K562 (cell line): ENCODE data around the gene LOXL3. TPM values are rescaled to one million over a fixed set of nuclear protein-coding genes. Genes with fewer than 3 reads are reported as not detected.

Experiments used
- ATAC-seq: fragments of 200-7000 bp; cut with Tn5 transposase; 3 replicates; pipeline ENCODE4 v1.9.1; 2020; ENCODE audit warnings: moderate library complexity
- BruUV-seq: library from RNA; stranded (reverse); fragments of 400-500 nt; replicated peaks from 2 replicates; lab custom pipeline; 2021; lab: Mats Ljungman, UMichigan
- CTCF ChIA-PET: fragments of 300-600 bp; formaldehyde crosslinking; extraction: SDS; loops from one replicate; lab custom pipeline; 2021; ENCODE audit warnings: low intra/inter-chr PET ratio; lab: Yijun Ruan, JAX
- POLR2A ChIA-PET: fragments of 300-600, 350-650 bp; sonication (Branson Sonifier 250); formaldehyde crosslinking; extraction: SDS; loops from one replicate; lab custom pipeline; 2021; ENCODE audit warnings: antibody characterized with exemption, inconsistent platforms; lab: Yijun Ruan, JAX
- DNase-seq, 4 experiments: peaks; one replicate each; pipeline versions ENCODE4 v3.0.0 to v3.0.0-alpha.2; 2011 to 2018; ENCODE audit warnings: low spot score in 3 of 4, mixed read lengths in 3 of 4; ENCODE audit errors: extremely low read depth in 1 of 4
- FAIRE-seq: peaks from 2 replicates; lab custom pipeline; 2011; peaks lifted over from hg19 to GRCh38; lab: Jason Lieb, UNC
- H2AFZ ChIP-seq: 2 replicates; pipeline ENCODE4 v1.6.0; 2011; ENCODE audit warnings: low read depth, low read length, control low read depth, inconsistent platforms
- H3K27ac ChIP-seq: fragments of 200-600 bp; 3 replicates; pipeline ENCODE4 v1.8.0; 2011; ENCODE audit warnings: low read depth, mild to moderate bottlenecking, control low read depth, inconsistent platforms, low read length, moderate library complexity, mixed read lengths; ENCODE audit errors: extremely low read depth
- H3K27me3 ChIP-seq, 2 experiments: fragments of 300-600 bp in 1 of 2; 2 replicates in 1 of 2; 3 replicates in 1 of 2; pipeline versions ENCODE4 v1.6.0 to v1.8.0; 2011; ENCODE audit warnings: inconsistent platforms in 2 of 2, low read length in 2 of 2, mild to moderate bottlenecking in 1 of 2, mixed read lengths in 1 of 2, moderate library complexity in 1 of 2; ENCODE audit not compliant: control insufficient read depth in 2 of 2, insufficient read depth in 2 of 2
- H3K36me3 ChIP-seq: fragments of 300-600 bp; 3 replicates; pipeline ENCODE4 v1.8.0; 2011; ENCODE audit warnings: mild to moderate bottlenecking, low read length, inconsistent platforms; ENCODE audit not compliant: control insufficient read depth, insufficient read depth
- H3K4me1 ChIP-seq, 2 experiments: fragments of 200-600 bp in 1 of 2; replicated peaks in 1 of 2; 2 replicates in 1 of 2; 3 replicates in 1 of 2; pipeline versions ENCODE4 v1.5.1 to v1.8.0; 2011; ENCODE audit warnings: inconsistent platforms in 2 of 2, low read length in 2 of 2, mild to moderate bottlenecking in 1 of 2, mixed read lengths in 1 of 2, moderate library complexity in 1 of 2; ENCODE audit not compliant: control insufficient read depth in 2 of 2, insufficient read depth in 2 of 2
- H3K4me2 ChIP-seq: 2 replicates; pipeline ENCODE4 v1.6.1; 2011; ENCODE audit warnings: low read length, control low read depth, inconsistent platforms, mixed read lengths; ENCODE audit not compliant: insufficient read depth
- H3K4me3 ChIP-seq: fragments of 200-600 bp; sonication (generic), shearing (Covaris generic); 2 replicates; pipeline ENCODE4 v1.5.1; 2016; ENCODE audit warnings: control low read depth, inconsistent platforms
- H3K79me2 ChIP-seq: fragments of 200-600 bp; 3 replicates; pipeline ENCODE4 v1.8.0; 2011; ENCODE audit warnings: low read length, inconsistent platforms; ENCODE audit not compliant: control insufficient read depth, insufficient read depth
- H3K9ac ChIP-seq, 2 experiments: 2 replicates each; pipeline versions ENCODE4 v1.6.0 to v1.6.1; 2011; ENCODE audit warnings: low read depth in 2 of 2, low read length in 2 of 2, control low read depth in 1 of 2, inconsistent platforms in 1 of 2, mild to moderate bottlenecking in 1 of 2, mixed read lengths in 1 of 2; ENCODE audit not compliant: insufficient read depth in 1 of 2
- H3K9me1 ChIP-seq: one replicate; pipeline ENCODE4 v1.6.0; 2011; ENCODE audit warnings: inconsistent platforms, mild to moderate bottlenecking, low read length, moderate library complexity; ENCODE audit not compliant: control insufficient read depth, insufficient read depth
- H3K9me3 ChIP-seq: replicated peaks from 2 replicates; pipeline ENCODE4 v1.5.1; 2011; ENCODE audit warnings: low read depth, low read length, inconsistent platforms; ENCODE audit not compliant: control insufficient read depth, insufficient read depth
- H4K20me1 ChIP-seq: replicated peaks from 2 replicates; pipeline ENCODE4 v1.6.1; 2011; ENCODE audit warnings: low read length, inconsistent platforms, mixed read lengths; ENCODE audit not compliant: control insufficient read depth, insufficient read depth
- FOSL1 ChIP-seq: fragments of 200-800 bp; sonication (Bioruptor generic); conservative IDR thresholded peaks from 2 replicates; pipeline ENCODE4 v1.6.1; 2016; ENCODE audit warnings: missing genetic modification characterization, missing compliant biosample characterization
- FOXK2 ChIP-seq, 2 experiments: fragments of 450-650 bp; IDR thresholded peaks in 1 of 2; conservative IDR thresholded peaks in 1 of 2; 2 replicates each; pipeline ENCODE4 v1.6.1; 2016; ENCODE audit warnings: low read depth in 2 of 2, mild to moderate bottlenecking in 1 of 2
- IFI16 ChIP-seq: fragments of 250-450 bp; sonication (Bioruptor Pico); IDR thresholded peaks from 2 replicates; pipeline ENCODE4 v2.1.2; 2022; ENCODE audit warnings: mild to moderate bottlenecking, inconsistent platforms
- PTTG1 ChIP-seq: fragments of 450-650 bp; IDR thresholded peaks from 2 replicates; pipeline ENCODE4 v1.6.1; 2016; ENCODE audit warnings: low read depth, mild to moderate bottlenecking, missing genetic modification characterization, missing compliant biosample characterization
- SRF ChIP-seq, 2 experiments: fragments of 250-450, 450-650 bp in 1 of 2; sonication (Bioruptor Pico) in 1 of 2; sonication (generic) in 1 of 2; formaldehyde crosslinking; IDR thresholded peaks; 2 replicates each; pipeline versions ENCODE4 v1.5.0 to v1.5.1; 2020 to 2022; ENCODE audit warnings: mild to moderate bottlenecking in 1 of 2, missing genetic modification reagents in 1 of 2
- STAT5A ChIP-seq: IDR thresholded peaks from 2 replicates; pipeline ENCODE4 v1.6.1; 2012; ENCODE audit warnings: low read length, inconsistent platforms, borderline replicate concordance
- TEAD2 ChIP-seq: fragments of 450-650 bp; IDR thresholded peaks from 2 replicates; pipeline ENCODE4 v1.6.1; 2016; ENCODE audit warnings: missing genetic modification characterization, control low read depth, missing compliant biosample characterization
- YBX1 ChIP-seq: fragments of 450-650 bp; IDR thresholded peaks from 2 replicates; pipeline ENCODE4 v1.7.1; 2016; ENCODE audit warnings: mild to moderate bottlenecking
- ZFX ChIP-seq: sonication (generic); formaldehyde crosslinking; IDR thresholded peaks from 2 replicates; pipeline ENCODE4 v1.8.0; 2022; ENCODE audit warnings: mild to moderate bottlenecking, missing genetic modification reagents, moderate library complexity
- ZNF124 ChIP-seq: sonication (generic); formaldehyde crosslinking; IDR thresholded peaks from 2 replicates; pipeline ENCODE4 v1.8.1; 2022; ENCODE audit warnings: missing genetic modification reagents
- ZNF263 ChIP-seq: sonication (generic); formaldehyde crosslinking; IDR thresholded peaks from 2 replicates; pipeline ENCODE4 v1.8.0; 2022; ENCODE audit warnings: mild to moderate bottlenecking, missing genetic modification reagents, borderline replicate concordance
- ZNF280B ChIP-seq: fragments of 250-450 bp; sonication (Bioruptor Pico); IDR thresholded peaks from 2 replicates; pipeline ENCODE4 v1.5.1; 2021; ENCODE audit warnings: mild to moderate bottlenecking
- ZNF561 ChIP-seq: fragments of 450-650 bp; formaldehyde crosslinking; conservative IDR thresholded peaks from 2 replicates; pipeline ENCODE4 v1.4.0; 2020; ENCODE audit warnings: mild to moderate bottlenecking, moderate library complexity
- ZNF699 ChIP-seq: fragments of 250-450 bp; sonication (Bioruptor Pico); IDR thresholded peaks from 2 replicates; pipeline ENCODE4 v1.8.0; 2021; ENCODE audit warnings: mild to moderate bottlenecking, moderate library complexity; ENCODE audit not compliant: insufficient replicate concordance
- whole genome bisulfite sequencing: fragments of 100-300 bp; shearing (Covaris generic); methylation state at CpG from one replicate; pipeline ENCODE4 v1.1.6; 2016; ENCODE audit warnings: low coverage, mixed read lengths; ENCODE audit not compliant: insufficient coverage; ENCODE audit errors: missing lambda C conversion rate; 5-methylcytosine and 5-hydroxymethylcytosine counted together
- in situ Hi-C: fragments of 300-500 bp; cut with MboI; formaldehyde crosslinking; loops from 4 replicates; pipeline ENCODE4 v1.15.0; 2018; ENCODE audit warnings: inconsistent platforms, mixed read lengths
- intact Hi-C: fragments of 100-400 bp; cut with micrococcal nuclease; formaldehyde crosslinking; loops from 2 replicates; pipeline ENCODE4 v1.14.2; 2022
- polyA plus RNA-seq, 8 experiments: library from polyadenylated mRNA; depleted of rRNA in 4 of 8; stranded (reverse) in 5 of 8; unstranded in 3 of 8; fragments of >200 nt; fragmentation: Nextera tagmentation in 2 of 8; fragmentation: Illumina TruSeq in 1 of 8; extraction: Ambion mirVana in 2 of 8; extraction: Trizol in 1 of 8; gene quantifications; 2 replicates each; pipeline versions ENCODE4 v1.2.1 to v1.2.3, GENCODE V29; 2011 to 2014; ENCODE audit warnings: inconsistent platforms in 1 of 8, missing spikeins in 1 of 8
- total RNA-seq, 7 experiments: library from RNA; depleted of rRNA in 6 of 7; stranded (reverse); fragments of >200 nt in 6 of 7; fragmentation: Illumina TruSeq in 2 of 7; extraction: Trizol in 2 of 7; gene quantifications; 2 replicates each; pipeline versions ENCODE4 v1.2.1 to v1.2.3, GENCODE V29; 2011 to 2021; ENCODE audit warnings: low replicate concordance in 1 of 7

Gene LOXL3
- total and polyA plus RNA-seq, 9 of the 15 experiments (the other 6 are each of a cell fraction or from before 2014, with no cell fraction given): 0.22 to 0.99 (median 0.31) TPM

GRCh38 chr2:74486141-74486540 is 67.6 kb downstream of the LOXL3 start:
- Histone ChIP-seq H3K9ac (no peak overlapping the region), H3K27ac (no peak overlapping the region), H4K20me1 (no peaks in the 10 kb centered on the region; the same call in 1 of the 2 replicates), H3K9me1 (no peaks in the 10 kb centered on the region), H3K27me3 (no peaks in the 10 kb centered on the region), H3K4me2 (no peak overlapping the region), H2AFZ (no peak overlapping the region), H3K9me3 (no peaks in the 10 kb centered on the region), H3K79me2 (peaks cover 25% of the 10 kb centered on the region), H3K4me1 (peaks cover 8 to 23% of the 10 kb centered on the region in 2 experiments; a peak in 4 of 5 replicates), H3K36me3 (peaks cover 31% of the 10 kb centered on the region; the same call in 2 of the 3 replicates), H3K4me3 (no peak overlapping the region)
- ChIA-PET POLR2A (no interaction called here), CTCF (no interaction called here)
- TF ChIP-seq ZNF280B: no peak
- no peak for TF ChIP-seq FOSL1 (tag)
- TF ChIP-seq ZNF561 (CRISPR knock-in tag): no peak
- no peak for TF ChIP-seq STAT5A
- no peak for TF ChIP-seq ZNF124 (CRISPR knock-in tag)
- no peak for TF ChIP-seq ZFX (CRISPR knock-in tag)
- no peak for TF ChIP-seq ZNF263 (CRISPR knock-in tag)
- no peak for TF ChIP-seq PTTG1 (tag)
- TF ChIP-seq FOXK2 (conservative IDR thresholded peaks at IDR 0.05 in 1 of 2, IDR thresholded peaks at IDR 0.05 in 1 of 2; ENCODE audit: low read depth in 2 of 2): no peak
- no peak for TF ChIP-seq IFI16 (CRISPR knock-in tag)
- no peak for TF ChIP-seq YBX1
- no peak for TF ChIP-seq ZNF699 (CRISPR knock-in tag)
- TF ChIP-seq TEAD2 (tag): no peak
- TF ChIP-seq SRF (CRISPR knock-in tag; IDR thresholded peaks at IDR 0.05): no peak
- DNase-seq (no peak), ATAC-seq (no peak), FAIRE-seq (no peak)
- intact Hi-C loops: no loop called here
- in situ Hi-C loops: loop anchor here (5.0 kb wide), 1 partner anchor 86 kb away; no protein-coding TSS in a partner anchor
- WGBS: 93% methylated on average over 2 of the region's 2 CpGs
- BruUV-seq: no TSS peak
